ENCODE measurements around the gene FAM193A. TPM values are rescaled to one million over a fixed set of nuclear protein-coding genes. Genes with fewer than 3 reads are reported as not detected.

Gene FAM193A
- total and polyA plus RNA-seq, 5 donors from 2014 or later = 0.71 to 44.3 (median 1.6) TPM

GRCh38 chr4:2742823-2743517 is 206.5 kb downstream of the FAM193A start:
- peaks cover 63% of the 10 kb centered on the region for H3K36me3 ChIP-seq (ENCODE audit: control insufficient read depth, insufficient read depth, low read length)
- peak overlapping the region in 2 of 3 donors; percentile 69 to 79 for H3K27ac Mint-ChIP-seq
- no peak for DNase-seq

GRCh38 chr4:2743518-2744445 is 207.3 kb downstream of the FAM193A start:
- no peak for ATAC-seq (ENCODE audit: low read depth in 2 of 2)
- peaks cover 63% of the 10 kb centered on the region for H3K36me3 ChIP-seq (ENCODE audit: control insufficient read depth, insufficient read depth, low read length)
- H3K36me3 Mint-ChIP-seq = peaks cover 31% of the 10 kb centered on the region

More at GRCh38 chr4:2742823-2743517, 206.5 kb downstream of the FAM193A start:
- Mint-ChIP-seq H3K4me1 (peaks cover 11 to 35% (median 24%) of the 10 kb centered on the region in 4 donors), H3K4me3 (no peak overlapping the region), H3K27me3 (no peaks in the 10 kb centered on the region), H3K9me3 (peaks cover 0 to 5% (median 0%) of the 10 kb centered on the region in 7 donors), H3K36me3 (peaks cover 35% of the 10 kb centered on the region)
- ATAC-seq (ENCODE audit: low read depth in 2 of 2) = no peak
- no peaks in the 10 kb centered on the region for H3K27me3 ChIP-seq (ENCODE audit: control insufficient read depth, insufficient read depth, low read length)
- peaks cover 28% of the 10 kb centered on the region for H3K4me1 ChIP-seq (ENCODE audit: control insufficient read depth, insufficient read depth, low read length, poor library complexity, severe bottlenecking)
- no peaks in the 10 kb centered on the region for H3K9me3 ChIP-seq (ENCODE audit: control insufficient read depth in 2 of 2, low read length in 2 of 2)
- H3K4me3 ChIP-seq (ENCODE audit: low read depth, low read length) = no peak overlapping the region
- H3K27ac ChIP-seq (ENCODE audit: insufficient read depth, low read length, poor library complexity, severe bottlenecking) = no peak overlapping the region

GRCh38 chr4:2744576-2745270 is 208.3 kb downstream of the FAM193A start:
- Mint-ChIP-seq H3K27me3 (no peaks in the 10 kb centered on the region), H3K4me3 (no peak overlapping the region), H3K36me3 (peaks cover 31% of the 10 kb centered on the region), H3K4me1 (peaks cover 11 to 46% (median 27%) of the 10 kb centered on the region in 4 donors), H3K9me3 (no peaks in the 10 kb centered on the region), H3K27ac (peak overlapping the region; percentile 89 to 93 (median 89))
- peak overlapping the region; percentile 89 for H3K27ac ChIP-seq (ENCODE audit: insufficient read depth, low read length, poor library complexity, severe bottlenecking)
- ATAC-seq (ENCODE audit: low read depth in 2 of 2) = no peak
- DNase-seq = no peak
- no peaks in the 10 kb centered on the region for H3K9me3 ChIP-seq (ENCODE audit: control insufficient read depth in 2 of 2, low read length in 2 of 2)
- H3K4me3 ChIP-seq (ENCODE audit: low read depth, low read length) = no peak overlapping the region
- H3K4me1 ChIP-seq (ENCODE audit: control insufficient read depth, insufficient read depth, low read length, poor library complexity, severe bottlenecking) = peaks cover 28% of the 10 kb centered on the region
- H3K36me3 ChIP-seq (ENCODE audit: control insufficient read depth, insufficient read depth, low read length) = peaks cover 63% of the 10 kb centered on the region
- no peaks in the 10 kb centered on the region for H3K27me3 ChIP-seq (ENCODE audit: control insufficient read depth, insufficient read depth, low read length)

More at GRCh38 chr4:2743518-2744445, 207.3 kb downstream of the FAM193A start:
- Mint-ChIP-seq H3K4me1 (peaks cover 11 to 37% (median 25%) of the 10 kb centered on the region in 4 donors), H3K4me3 (no peak overlapping the region), H3K27me3 (no peaks in the 10 kb centered on the region), H3K9me3 (no peaks in the 10 kb centered on the region), H3K27ac (peak overlapping the region in 2 of 3 donors; percentile 69 to 80)
- DNase-seq = no peak
- H3K27me3 ChIP-seq (ENCODE audit: control insufficient read depth, insufficient read depth, low read length) = no peaks in the 10 kb centered on the region
- no peak overlapping the region for H3K4me3 ChIP-seq (ENCODE audit: low read depth, low read length)
- peaks cover 28% of the 10 kb centered on the region for H3K4me1 ChIP-seq (ENCODE audit: control insufficient read depth, insufficient read depth, low read length, poor library complexity, severe bottlenecking)
- H3K27ac ChIP-seq (ENCODE audit: insufficient read depth, low read length, poor library complexity, severe bottlenecking) = peak overlapping the region; percentile 14
- H3K9me3 ChIP-seq (ENCODE audit: control insufficient read depth in 2 of 2, low read length in 2 of 2) = no peaks in the 10 kb centered on the region

GRCh38 chr4:2745516-2745915 is 209.1 kb downstream of the FAM193A start:
- no peaks in the 10 kb centered on the region for H3K27me3 ChIP-seq (ENCODE audit: control insufficient read depth, insufficient read depth, low read length)
- no peak overlapping the region for H3K4me3 ChIP-seq (ENCODE audit: low read depth, low read length)
- H3K36me3 Mint-ChIP-seq = peaks cover 31% of the 10 kb centered on the region

GRCh38 chr4:2745981-2746806 is 209.7 kb downstream of the FAM193A start:
- H3K36me3 ChIP-seq (ENCODE audit: control insufficient read depth, insufficient read depth, low read length) = peaks cover 63% of the 10 kb centered on the region
- Mint-ChIP-seq H3K4me1 (peaks cover 11 to 48% (median 31%) of the 10 kb centered on the region in 4 donors), H3K27me3 (no peaks in the 10 kb centered on the region), H3K9me3 (no peaks in the 10 kb centered on the region), H3K27ac (peak overlapping the region; percentile 93 to 96 (median 93)), H3K36me3 (peaks cover 26% of the 10 kb centered on the region), H3K4me3 (peak overlapping the region in 3 of 4 donors; percentile 46 to 66 (median 53))
- no peaks in the 10 kb centered on the region for H3K27me3 ChIP-seq (ENCODE audit: control insufficient read depth, insufficient read depth, low read length)
- peaks cover 28% of the 10 kb centered on the region for H3K4me1 ChIP-seq (ENCODE audit: control insufficient read depth, insufficient read depth, low read length, poor library complexity, severe bottlenecking)
- peak; percentile 59 to 90 (median 73) for DNase-seq
- peak; percentile 97 to 98 for ATAC-seq (ENCODE audit: low read depth in 2 of 2)
- peak overlapping the region; percentile 7 for H3K4me3 ChIP-seq (ENCODE audit: low read depth, low read length)
- H3K27ac ChIP-seq (ENCODE audit: insufficient read depth, low read length, poor library complexity, severe bottlenecking) = peak overlapping the region; percentile 89
- no peaks in the 10 kb centered on the region for H3K9me3 ChIP-seq (ENCODE audit: control insufficient read depth in 2 of 2, low read length in 2 of 2)

More at GRCh38 chr4:2745516-2745915, 209.1 kb downstream of the FAM193A start:
- Histone ChIP-seq H3K27ac (ENCODE audit: insufficient read depth, low read length, poor library complexity, severe bottlenecking) (peak overlapping the region; percentile 89), H3K9me3 (ENCODE audit: control insufficient read depth in 2 of 2, low read length in 2 of 2) (no peaks in the 10 kb centered on the region), H3K36me3 (ENCODE audit: control insufficient read depth, insufficient read depth, low read length) (peaks cover 63% of the 10 kb centered on the region), H3K4me1 (ENCODE audit: control insufficient read depth, insufficient read depth, low read length, poor library complexity, severe bottlenecking) (peaks cover 28% of the 10 kb centered on the region)
- Mint-ChIP-seq H3K9me3 (no peaks in the 10 kb centered on the region), H3K4me1 (peaks cover 11 to 52% (median 29%) of the 10 kb centered on the region in 4 donors), H3K27ac (peak overlapping the region; percentile 89 to 93 (median 93)), H3K4me3 (peak overlapping the region in 3 of 4 donors; percentile 17 to 66 (median 53)), H3K27me3 (no peaks in the 10 kb centered on the region)
- ATAC-seq (ENCODE audit: low read depth in 2 of 2) (no peak), DNase-seq (no peak)

- Histone ChIP-seq H3K27ac (ENCODE audit: insufficient read depth, low read length, poor library complexity, severe bottlenecking) (peak overlapping the region; percentile 89), H3K27me3 (ENCODE audit: control insufficient read depth, insufficient read depth, low read length) (no peaks in the 10 kb centered on the region), H3K4me3 (ENCODE audit: low read depth, low read length) (peak overlapping the region; percentile 7), H3K9me3 (ENCODE audit: control insufficient read depth in 2 of 2, low read length in 2 of 2) (no peaks in the 10 kb centered on the region), H3K36me3 (ENCODE audit: control insufficient read depth, insufficient read depth, low read length) (peaks cover 57% of the 10 kb centered on the region), H3K4me1 (ENCODE audit: control insufficient read depth, insufficient read depth, low read length, poor library complexity, severe bottlenecking) (peaks cover 28% of the 10 kb centered on the region)
- Mint-ChIP-seq H3K36me3 (peaks cover 26% of the 10 kb centered on the region), H3K4me3 (peak overlapping the region in 3 of 4 donors; percentile 46 to 66 (median 66)), H3K4me1 (peaks cover 11 to 53% (median 33%) of the 10 kb centered on the region in 4 donors), H3K27ac (peak overlapping the region; percentile 93 to 96 (median 93)), H3K9me3 (no peaks in the 10 kb centered on the region), H3K27me3 (no peaks in the 10 kb centered on the region)
- ATAC-seq (ENCODE audit: low read depth in 2 of 2) = no peak
- peak in 1 of 3 donors; percentile 25 for DNase-seq
These were observed 210.6 kb downstream of the FAM193A start for GRCh38 chr4:2746891-2747695.

Measured in CD4-positive, CD25-positive, alpha-beta regulatory T cell (primary cell).